Measurements from ENCODE around the gene OR2V2. TPM values are rescaled to one million over a fixed set of nuclear protein-coding genes. Genes with fewer than 3 reads are reported as not detected.

The OR2V2 gene
- total RNA-seq, 4 donors from 2014 or later = not detected

DNA sequence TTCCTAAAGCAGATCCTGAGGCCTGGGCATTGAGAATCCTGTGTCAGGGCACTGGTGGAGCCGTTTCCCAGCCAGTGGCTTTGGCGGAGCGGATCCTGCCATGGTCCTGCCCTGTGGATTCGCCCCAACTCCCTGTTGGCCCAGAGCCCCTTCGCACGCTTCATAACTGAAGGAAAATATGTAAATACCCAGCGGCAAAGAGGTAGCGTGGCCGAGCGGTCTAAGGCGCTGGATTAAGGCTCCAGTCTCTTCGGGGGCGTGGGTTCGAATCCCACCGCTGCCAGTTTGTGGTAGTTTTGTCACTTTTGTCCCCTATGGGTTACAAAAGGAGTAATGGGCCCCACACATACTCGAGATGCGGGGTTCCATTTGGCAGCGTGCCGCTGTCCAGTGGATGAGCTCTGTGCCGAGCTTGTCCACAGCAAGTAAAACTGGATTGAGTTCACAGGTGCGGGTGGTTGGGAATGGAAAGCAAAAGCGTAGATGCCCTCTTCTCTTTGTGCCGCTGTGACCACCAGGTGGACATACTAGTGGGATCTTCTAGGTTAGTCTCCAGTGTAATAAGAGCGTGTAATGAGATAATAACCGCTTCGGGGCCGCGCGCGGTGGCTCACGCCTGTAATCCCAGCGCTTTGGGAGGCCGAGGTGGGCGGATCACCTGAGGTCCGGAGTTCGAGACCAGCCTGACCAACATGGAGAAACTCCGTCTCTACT is 40.3 kb downstream of the OR2V2 start:
- DNase-seq (ENCODE audit: low spot score) = peak; percentile 38
- TF ChIP-seq, protein P1, sequence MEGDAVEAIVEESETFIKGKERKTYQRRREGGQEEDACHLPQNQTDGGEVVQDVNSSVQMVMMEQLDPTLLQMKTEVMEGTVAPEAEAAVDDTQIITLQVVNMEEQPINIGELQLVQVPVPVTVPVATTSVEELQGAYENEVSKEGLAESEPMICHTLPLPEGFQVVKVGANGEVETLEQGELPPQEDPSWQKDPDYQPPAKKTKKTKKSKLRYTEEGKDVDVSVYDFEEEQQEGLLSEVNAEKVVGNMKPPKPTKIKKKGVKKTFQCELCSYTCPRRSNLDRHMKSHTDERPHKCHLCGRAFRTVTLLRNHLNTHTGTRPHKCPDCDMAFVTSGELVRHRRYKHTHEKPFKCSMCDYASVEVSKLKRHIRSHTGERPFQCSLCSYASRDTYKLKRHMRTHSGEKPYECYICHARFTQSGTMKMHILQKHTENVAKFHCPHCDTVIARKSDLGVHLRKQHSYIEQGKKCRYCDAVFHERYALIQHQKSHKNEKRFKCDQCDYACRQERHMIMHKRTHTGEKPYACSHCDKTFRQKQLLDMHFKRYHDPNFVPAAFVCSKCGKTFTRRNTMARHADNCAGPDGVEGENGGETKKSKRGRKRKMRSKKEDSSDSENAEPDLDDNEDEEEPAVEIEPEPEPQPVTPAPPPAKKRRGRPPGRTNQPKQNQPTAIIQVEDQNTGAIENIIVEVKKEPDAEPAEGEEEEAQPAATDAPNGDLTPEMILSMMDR (IDR thresholded peaks at IDR 0.05) = no peak
- no peak for ATAC-seq (ENCODE audit: low FRiP score)

DNA sequence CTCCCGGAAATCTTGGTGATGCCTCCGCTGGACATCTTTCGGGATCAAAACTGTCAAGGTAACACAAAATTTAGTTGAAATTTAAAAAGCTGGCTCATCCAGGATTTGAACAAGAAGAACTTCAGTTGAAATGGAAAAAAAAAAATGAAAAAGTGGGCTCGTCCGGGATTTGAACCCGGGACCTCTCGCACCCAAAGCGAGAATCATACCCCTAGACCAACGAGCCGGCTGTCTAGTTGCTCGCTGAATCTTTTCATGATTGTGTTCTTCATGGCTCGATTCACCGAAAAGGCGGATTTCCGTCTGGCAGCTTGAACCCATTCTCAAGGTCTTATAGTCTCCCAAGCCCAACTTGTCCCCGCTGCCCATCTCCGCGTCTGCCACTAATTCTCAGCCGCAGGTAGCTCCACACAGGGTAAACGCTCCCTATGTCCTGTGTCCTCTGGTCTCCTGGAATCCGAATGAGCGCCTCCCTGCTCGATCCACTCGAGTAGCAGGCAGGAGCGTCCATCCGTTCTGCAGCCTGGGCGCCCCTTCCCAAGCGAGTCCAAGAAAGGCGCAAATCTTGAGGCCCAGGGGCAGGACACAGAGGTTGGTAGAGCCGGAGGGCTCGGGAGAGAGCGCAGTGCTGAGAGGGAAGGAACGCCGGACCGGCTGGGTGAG is 41.4 kb downstream of the OR2V2 start:
- peak; percentile 90 for DNase-seq (ENCODE audit: low spot score)
- ATAC-seq (ENCODE audit: low FRiP score) = no peak
- TF ChIP-seq, protein P1 (IDR thresholded peaks at IDR 0.05) = no peak

DNA sequence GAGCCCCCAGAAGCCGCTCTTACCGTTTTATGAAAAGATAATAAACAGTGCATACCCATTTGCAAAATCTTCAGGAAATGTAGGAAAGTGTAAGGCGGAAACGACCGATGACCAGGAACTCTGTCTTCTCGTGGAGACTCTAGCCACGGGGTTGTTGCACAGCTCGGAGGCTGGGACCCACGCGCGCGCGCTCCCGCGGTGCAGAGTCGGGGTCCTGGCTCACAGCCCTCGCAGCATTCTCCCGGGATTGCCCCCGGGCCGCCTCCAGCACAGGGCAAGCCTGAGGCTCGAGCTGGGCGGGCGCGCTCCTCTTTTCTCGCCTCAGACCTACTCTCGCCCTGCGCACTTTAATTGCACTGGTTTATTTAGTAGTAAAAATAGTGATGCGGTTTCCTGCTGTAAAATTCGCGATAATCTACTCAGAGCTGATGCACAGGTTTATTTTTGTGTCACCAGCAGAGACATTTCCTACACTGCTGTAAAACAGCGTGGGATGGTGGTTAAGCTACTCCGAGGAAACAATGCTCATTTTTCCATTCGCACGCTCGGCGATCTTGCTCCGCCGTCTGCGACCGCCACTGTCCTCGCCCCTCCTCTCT is 42.1 kb downstream of the OR2V2 start:
- ATAC-seq (ENCODE audit: low FRiP score) = no peak
- no peak for DNase-seq (ENCODE audit: low spot score)
- TF ChIP-seq, protein P1 (IDR thresholded peaks at IDR 0.05) = no peak

DNA sequence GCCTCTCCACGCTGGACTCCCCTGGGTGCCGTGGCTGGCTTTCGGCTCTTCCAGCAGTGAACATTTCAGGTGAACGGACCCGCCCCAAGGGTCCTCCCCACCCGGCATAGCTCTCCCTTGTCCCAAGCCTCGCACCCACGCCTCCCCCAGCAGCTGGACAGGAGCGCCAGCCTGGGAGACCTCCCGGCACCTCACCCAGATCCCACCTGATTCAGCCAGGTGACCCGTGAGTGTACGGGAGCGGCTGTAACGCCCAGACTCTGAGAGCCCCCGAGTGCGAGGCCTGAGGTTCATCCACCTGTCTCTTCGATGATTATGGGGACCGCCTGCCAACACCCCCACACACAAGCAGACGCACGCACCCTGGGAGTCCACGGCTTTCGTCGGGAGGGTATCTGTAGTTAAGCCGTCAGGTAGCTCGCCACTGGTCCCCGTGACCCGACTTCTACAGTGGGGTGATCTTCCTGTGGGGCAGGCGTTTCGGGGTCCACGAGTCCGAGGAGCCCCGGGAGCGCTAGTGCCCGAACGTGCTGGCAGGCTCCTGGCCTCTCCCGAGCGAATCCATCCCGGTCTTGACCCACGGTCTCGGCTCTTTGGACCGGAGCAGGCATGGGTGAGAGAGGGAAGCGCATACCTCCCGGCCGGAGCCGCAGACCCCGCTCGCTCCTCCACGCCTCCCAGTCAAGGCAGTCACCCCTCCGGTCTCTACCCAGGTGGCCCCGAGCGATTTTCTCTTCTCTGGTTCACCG is 42.8 kb downstream of the OR2V2 start:
- TF ChIP-seq, protein P1 (IDR thresholded peaks at IDR 0.05) = no peak
- ATAC-seq (ENCODE audit: low FRiP score) (no peak), DNase-seq (ENCODE audit: low spot score) (no peak)

DNA sequence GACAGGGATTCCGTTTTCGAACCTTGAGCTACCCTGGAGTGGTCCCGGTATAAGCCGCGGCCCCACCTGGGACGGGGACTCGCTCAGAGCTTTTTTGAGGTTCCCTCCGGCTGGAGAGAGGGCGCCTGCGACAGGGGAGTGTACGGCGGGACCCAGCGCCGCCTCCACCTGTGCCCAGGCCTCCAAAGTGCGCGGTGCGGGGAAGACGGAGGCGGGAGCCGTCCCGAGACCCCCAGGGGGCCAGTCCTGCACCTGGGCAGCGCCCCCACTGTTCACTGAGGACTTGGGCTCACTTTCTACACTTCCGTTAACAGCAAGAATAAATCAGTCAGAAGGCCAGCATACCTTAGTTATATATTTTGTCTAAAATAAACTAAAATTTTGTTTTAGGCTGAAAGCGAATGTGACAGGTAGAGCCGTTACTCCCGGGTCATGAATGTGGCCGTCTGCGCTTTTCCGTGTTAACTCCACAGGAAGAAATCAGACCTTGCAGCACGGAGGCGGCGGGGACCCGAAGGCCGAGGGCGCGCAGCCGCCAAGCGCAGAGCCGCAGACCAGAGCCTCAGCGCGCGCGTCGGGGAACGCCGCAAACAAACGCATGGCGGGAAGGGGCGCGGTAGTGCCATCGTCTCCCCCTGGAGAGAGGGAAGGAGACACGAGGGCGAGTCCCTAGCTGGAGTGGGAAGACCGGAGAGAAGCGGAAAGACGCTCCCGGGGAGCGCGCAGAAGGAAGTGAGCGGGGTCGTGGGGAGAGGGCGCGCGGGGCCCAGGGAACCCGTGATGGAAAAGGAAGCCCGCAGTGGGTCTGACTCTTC is 43.5 kb downstream of the OR2V2 start:
- TF ChIP-seq, protein P1 (IDR thresholded peaks at IDR 0.05) = no peak
- no peak for DNase-seq (ENCODE audit: low spot score)
- ATAC-seq (ENCODE audit: low FRiP score) = no peak
